Colonic mucosa (tissue), 4 donors: ENCODE results near the gene TKTL2. TPM values are rescaled to one million over a fixed set of nuclear protein-coding genes. Genes with fewer than 3 reads are reported as not detected.

Source experiments
- DNase-seq: peaks from one replicate; pipeline ENCODE4 v3.0.0-alpha.2; 2020
- H3K27ac ChIP-seq: fragments of 200-600 bp; one replicate; pipeline ENCODE4 v1.8.0; 2021
- H3K27me3 ChIP-seq: fragments of 200-600 bp; one replicate; pipeline ENCODE4 v1.8.0; 2021
- H3K36me3 ChIP-seq: fragments of 200-600 bp; one replicate; pipeline ENCODE4 v1.8.0; 2021
- H3K4me1 ChIP-seq: fragments of 200-600 bp; one replicate; pipeline ENCODE4 v1.8.0; 2021; ENCODE audit warnings: mild to moderate bottlenecking
- H3K4me3 ChIP-seq: fragments of 200-600 bp; one replicate; pipeline ENCODE4 v1.8.0; 2021
- H3K9ac ChIP-seq, 2 donors: one replicate each; pipeline ENCODE4 v1.7.0; 2013; ENCODE audit warnings: control low read depth in 2 of 2, low read depth in 2 of 2, low read length in 2 of 2
- H3K9me3 ChIP-seq: fragments of 200-600 bp; one replicate; pipeline ENCODE4 v1.8.0; 2021
- intact Hi-C: fragments of 100-400 bp; cut with DNase I; formaldehyde crosslinking; loops from one replicate; pipeline ENCODE4 v1.14.1; 2022
- total RNA-seq, 2 donors: library from RNA; stranded (reverse); fragmentation: NEBNext Ultra II Directional in 1 of 2; extraction: Animal tissue kit (Norgen Biotek cat#: 25700) in 1 of 2; gene quantifications; one replicate each; pipeline ENCODE4 v1.2.1, GENCODE V29; 2021
- TF ChIP-seq, protein P1 (sequence below): fragments of 200-600 bp; IDR thresholded peaks from one replicate; pipeline ENCODE4 v1.8.0; 2022; ENCODE audit warnings: antibody characterized with exemption, mild to moderate bottlenecking
- donor health status: healthy.
- donor health status: DM: no; HTN: no; CAD: no.
- donor health status: DM: no; HTN: no; CAD: no.

Gene TKTL2, protein sequence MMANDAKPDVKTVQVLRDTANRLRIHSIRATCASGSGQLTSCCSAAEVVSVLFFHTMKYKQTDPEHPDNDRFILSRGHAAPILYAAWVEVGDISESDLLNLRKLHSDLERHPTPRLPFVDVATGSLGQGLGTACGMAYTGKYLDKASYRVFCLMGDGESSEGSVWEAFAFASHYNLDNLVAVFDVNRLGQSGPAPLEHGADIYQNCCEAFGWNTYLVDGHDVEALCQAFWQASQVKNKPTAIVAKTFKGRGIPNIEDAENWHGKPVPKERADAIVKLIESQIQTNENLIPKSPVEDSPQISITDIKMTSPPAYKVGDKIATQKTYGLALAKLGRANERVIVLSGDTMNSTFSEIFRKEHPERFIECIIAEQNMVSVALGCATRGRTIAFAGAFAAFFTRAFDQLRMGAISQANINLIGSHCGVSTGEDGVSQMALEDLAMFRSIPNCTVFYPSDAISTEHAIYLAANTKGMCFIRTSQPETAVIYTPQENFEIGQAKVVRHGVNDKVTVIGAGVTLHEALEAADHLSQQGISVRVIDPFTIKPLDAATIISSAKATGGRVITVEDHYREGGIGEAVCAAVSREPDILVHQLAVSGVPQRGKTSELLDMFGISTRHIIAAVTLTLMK
- total RNA-seq, result not detected

DNA sequence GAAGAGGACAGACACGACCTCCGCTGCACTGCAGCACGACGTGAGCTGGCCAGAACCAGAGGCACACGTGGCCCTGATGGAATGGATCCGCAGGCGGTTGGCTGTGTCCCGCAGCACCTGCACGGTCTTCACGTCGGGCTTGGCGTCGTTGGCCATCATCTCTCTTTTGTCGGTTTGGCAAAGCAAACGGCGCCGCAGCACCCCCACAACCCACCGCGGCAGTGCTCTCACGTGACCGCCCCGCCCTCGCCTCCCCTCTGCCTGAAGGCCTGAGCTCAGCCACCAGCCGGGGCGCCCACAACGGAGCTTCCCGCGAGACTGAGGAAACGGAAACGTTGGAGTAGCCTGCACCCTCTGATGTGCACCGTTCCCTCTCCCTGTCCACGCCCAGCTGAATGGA is at the start of gene TKTL2:
TSS of gene TKTL2 (minus strand) at position 179 of the 400 bp plus-strand sequence. CDS start at position 159, 20 bp downstream.
- Histone ChIP-seq H3K9ac (no peak within 1 kb of the TSS), H3K4me3 (no peak within 1 kb of the TSS), H3K27me3 (no peaks in the 10 kb centered on the region), H3K27ac (no peak within 1 kb of the TSS), H3K9me3 (no peaks in the 10 kb centered on the region), H3K36me3 (no peaks in the 10 kb centered on the region), H3K4me1 (no peaks in the 10 kb centered on the region)
- no peak for DNase-seq
- TF ChIP-seq, protein P1, sequence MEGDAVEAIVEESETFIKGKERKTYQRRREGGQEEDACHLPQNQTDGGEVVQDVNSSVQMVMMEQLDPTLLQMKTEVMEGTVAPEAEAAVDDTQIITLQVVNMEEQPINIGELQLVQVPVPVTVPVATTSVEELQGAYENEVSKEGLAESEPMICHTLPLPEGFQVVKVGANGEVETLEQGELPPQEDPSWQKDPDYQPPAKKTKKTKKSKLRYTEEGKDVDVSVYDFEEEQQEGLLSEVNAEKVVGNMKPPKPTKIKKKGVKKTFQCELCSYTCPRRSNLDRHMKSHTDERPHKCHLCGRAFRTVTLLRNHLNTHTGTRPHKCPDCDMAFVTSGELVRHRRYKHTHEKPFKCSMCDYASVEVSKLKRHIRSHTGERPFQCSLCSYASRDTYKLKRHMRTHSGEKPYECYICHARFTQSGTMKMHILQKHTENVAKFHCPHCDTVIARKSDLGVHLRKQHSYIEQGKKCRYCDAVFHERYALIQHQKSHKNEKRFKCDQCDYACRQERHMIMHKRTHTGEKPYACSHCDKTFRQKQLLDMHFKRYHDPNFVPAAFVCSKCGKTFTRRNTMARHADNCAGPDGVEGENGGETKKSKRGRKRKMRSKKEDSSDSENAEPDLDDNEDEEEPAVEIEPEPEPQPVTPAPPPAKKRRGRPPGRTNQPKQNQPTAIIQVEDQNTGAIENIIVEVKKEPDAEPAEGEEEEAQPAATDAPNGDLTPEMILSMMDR, result no peak
- intact Hi-C loops, result no loop called here

DNA sequence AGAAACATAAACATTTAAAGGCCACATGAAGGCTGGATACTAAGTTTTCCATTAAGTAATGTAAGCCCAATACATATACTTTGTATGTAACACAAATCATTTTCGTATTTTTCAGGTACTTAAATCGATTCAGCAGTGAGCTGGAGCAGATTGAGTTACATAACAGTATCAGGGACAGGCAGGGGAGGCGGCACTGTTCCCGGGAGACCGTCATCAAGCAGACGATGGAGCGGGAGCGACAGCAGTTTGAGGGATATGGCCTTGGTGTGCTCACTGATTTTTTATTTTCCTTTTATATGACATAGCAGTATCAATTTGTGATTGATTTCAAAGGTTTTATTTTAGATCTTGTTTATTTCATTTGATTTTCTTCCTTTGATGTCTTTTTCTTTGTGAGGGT is 41.6 kb upstream of the TKTL2 start:
- no peak overlapping the region for H3K9ac ChIP-seq
- intact Hi-C loops, result no loop called here

DNA sequence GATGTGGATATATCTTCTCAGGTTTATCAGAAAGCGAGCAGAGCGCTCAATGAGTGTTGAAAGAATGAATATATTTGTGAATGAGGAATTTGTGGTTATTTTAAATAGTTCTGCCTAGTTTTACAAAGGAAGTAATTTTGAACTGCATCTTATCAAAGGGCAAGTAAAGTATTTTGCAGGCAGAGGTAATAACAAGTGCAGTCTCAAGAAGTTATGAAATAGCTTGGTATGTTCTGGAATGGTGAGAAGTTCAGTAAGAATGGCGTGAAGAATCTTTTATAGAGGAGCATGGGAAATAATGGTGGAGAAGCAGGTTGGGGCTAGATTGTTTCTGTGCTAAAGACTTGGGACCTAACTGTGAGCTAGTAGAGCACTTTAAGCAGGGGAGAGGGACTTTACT is 31.8 kb upstream of the TKTL2 start:
- intact Hi-C loops, result no loop called here
- Histone ChIP-seq H3K36me3 (no peaks in the 10 kb centered on the region), H3K4me3 (no peak overlapping the region), H3K27ac (no peak overlapping the region), H3K27me3 (no peaks in the 10 kb centered on the region), H3K9ac (no peak overlapping the region), H3K9me3 (no peaks in the 10 kb centered on the region), H3K4me1 (no peaks in the 10 kb centered on the region)
- TF ChIP-seq, protein P1, result no peak
- no peak for DNase-seq

More for the DNA sequence above, 41.6 kb upstream of the TKTL2 start:
- Histone ChIP-seq H3K9me3 (no peaks in the 10 kb centered on the region), H3K36me3 (no peaks in the 10 kb centered on the region), H3K4me1 (no peaks in the 10 kb centered on the region), H3K4me3 (no peak overlapping the region), H3K27me3 (no peaks in the 10 kb centered on the region), H3K27ac (no peak overlapping the region)
- no peak for DNase-seq
- TF ChIP-seq, protein P1, result no peak

DNA sequence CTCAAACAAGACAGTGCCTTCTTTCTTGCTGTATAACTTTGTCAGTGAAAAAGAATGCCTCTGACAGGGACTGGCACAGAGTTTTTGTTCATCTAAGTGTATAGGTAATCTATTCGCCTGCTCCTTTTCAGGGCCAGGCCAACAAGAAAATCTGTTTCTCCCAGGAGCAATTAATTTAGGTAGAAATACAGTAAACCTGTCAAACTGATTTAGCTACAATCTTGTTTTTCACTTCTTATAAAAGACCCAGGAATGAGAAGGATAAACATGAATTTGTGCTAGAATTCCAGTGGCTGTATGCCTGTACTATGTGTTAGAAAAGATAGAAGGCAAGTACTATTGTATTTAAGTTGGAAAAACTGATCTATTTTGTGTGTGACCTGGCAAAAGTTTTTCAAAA is 27.0 kb upstream of the TKTL2 start:
- no peaks in the 10 kb centered on the region for H3K4me1 ChIP-seq
- no peaks in the 10 kb centered on the region for H3K27me3 ChIP-seq
- H3K9ac ChIP-seq, result no peak overlapping the region
- DNase-seq, result no peak
- no peaks in the 10 kb centered on the region for H3K9me3 ChIP-seq
- H3K4me3 ChIP-seq, result no peak overlapping the region
- intact Hi-C loops, result no loop called here
- H3K36me3 ChIP-seq, result no peaks in the 10 kb centered on the region
- H3K27ac ChIP-seq, result no peak overlapping the region
- TF ChIP-seq, protein P1, result no peak

DNA sequence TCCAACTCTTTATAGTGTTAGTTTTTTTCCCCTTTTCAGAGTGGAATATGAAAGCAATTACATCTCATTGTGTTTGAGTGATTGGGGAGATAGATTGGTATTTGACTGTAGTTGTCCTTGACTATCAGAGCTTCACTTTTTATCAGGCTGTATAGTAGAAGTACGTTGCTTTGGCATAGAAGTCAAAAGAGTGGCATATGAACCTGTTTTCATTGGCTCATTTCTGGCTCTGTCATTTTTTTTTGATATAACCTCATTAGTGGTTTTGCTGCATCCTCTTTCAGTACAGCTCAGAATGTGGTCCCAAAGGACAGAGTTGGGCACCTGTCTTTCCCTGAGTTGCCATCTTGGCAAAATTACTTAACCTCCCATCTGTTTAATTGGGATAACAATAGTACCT is 22.3 kb upstream of the TKTL2 start:
- intact Hi-C loops, result no loop called here
- no peaks in the 10 kb centered on the region for H3K27me3 ChIP-seq
- H3K9me3 ChIP-seq, result no peaks in the 10 kb centered on the region
- TF ChIP-seq, protein P1, result no peak
- no peak for DNase-seq
- H3K4me3 ChIP-seq, result no peak overlapping the region
- H3K4me1 ChIP-seq, result no peaks in the 10 kb centered on the region
- H3K9ac ChIP-seq, result peak overlapping the region; percentile 19 to 48
- peak overlapping the region; percentile 91 for H3K27ac ChIP-seq
- H3K36me3 ChIP-seq, result no peaks in the 10 kb centered on the region
